MCF 10A (cell line): ENCODE measurements around the gene KIF23. TPM values are rescaled to one million over a fixed set of nuclear protein-coding genes. Genes with fewer than 3 reads are reported as not detected.
"Not testable (repeated sequence)": the region's sequence is repeated elsewhere in the genome, so short reads cannot be mapped to it uniquely, and the experiment has no call there.

Experiments used
- BruUV-seq: library from RNA; stranded (reverse); fragments of 400-500 nt; replicated peaks from 2 replicates; lab custom pipeline; 2021; lab: Mats Ljungman, UMichigan
- CTCF ChIA-PET: fragments of 300-600 bp; sonication (Branson Sonifier 250); formaldehyde crosslinking; extraction: SDS; loops from one replicate; lab custom pipeline; 2021; ENCODE audit warnings: antibody characterized with exemption, inconsistent platforms; lab: Yijun Ruan, JAX
- POLR2A ChIA-PET: fragments of 300-600, 350-650 bp; sonication (Branson Sonifier 250); formaldehyde crosslinking; extraction: SDS; loops from one replicate; lab custom pipeline; 2020; ENCODE audit warnings: antibody characterized with exemption, inconsistent platforms; lab: Yijun Ruan, JAX
- DNase-seq: peaks from one replicate; pipeline ENCODE4 v3.0.0-alpha.2; 2018; ENCODE audit not compliant: unreplicated experiment
- H3K27ac Mint-ChIP-seq: one replicate; pipeline ENCODE4 v1.8.0; 2022; ENCODE audit warnings: mild to moderate bottlenecking, low read depth, mixed read lengths; ENCODE audit not compliant: unreplicated experiment
- H3K27me3 Mint-ChIP-seq: one replicate; pipeline ENCODE4 v1.8.0; 2022; ENCODE audit warnings: mixed read lengths; ENCODE audit not compliant: insufficient read depth, unreplicated experiment
- H3K36me3 Mint-ChIP-seq: one replicate; pipeline ENCODE4 v1.8.0; 2022; ENCODE audit warnings: mild to moderate bottlenecking, moderate library complexity, mixed read lengths; ENCODE audit not compliant: insufficient read depth, unreplicated experiment
- H3K4me1 Mint-ChIP-seq: one replicate; pipeline ENCODE4 v1.8.0; 2022; ENCODE audit warnings: mixed read lengths; ENCODE audit not compliant: insufficient read depth, unreplicated experiment
- H3K4me3 Mint-ChIP-seq: one replicate; pipeline ENCODE4 v1.8.0; 2022; ENCODE audit warnings: mild to moderate bottlenecking, moderate library complexity, mixed read lengths; ENCODE audit not compliant: unreplicated experiment
- H3K9me3 Mint-ChIP-seq: one replicate; pipeline ENCODE4 v1.8.0; 2022; ENCODE audit warnings: mixed read lengths; ENCODE audit not compliant: unreplicated experiment
- intact Hi-C: fragments of 100-400 bp; cut with micrococcal nuclease; formaldehyde crosslinking; loops from 2 replicates; pipeline ENCODE4 v1.14.1; 2022
- total RNA-seq: library from RNA; stranded (reverse); gene quantifications from 2 replicates; pipeline ENCODE4 v1.2.3, GENCODE V29; 2022
- TF ChIP-seq, protein P1 (sequence below): fragments of 200-600 bp; IDR thresholded peaks from one replicate; pipeline ENCODE4 v1.8.0; 2022; ENCODE audit warnings: antibody characterized with exemption, mild to moderate bottlenecking; ENCODE audit not compliant: unreplicated experiment

KIF23 gene
- total RNA-seq, 1 experiment from 2014 or later = 50.2 TPM

DNA sequence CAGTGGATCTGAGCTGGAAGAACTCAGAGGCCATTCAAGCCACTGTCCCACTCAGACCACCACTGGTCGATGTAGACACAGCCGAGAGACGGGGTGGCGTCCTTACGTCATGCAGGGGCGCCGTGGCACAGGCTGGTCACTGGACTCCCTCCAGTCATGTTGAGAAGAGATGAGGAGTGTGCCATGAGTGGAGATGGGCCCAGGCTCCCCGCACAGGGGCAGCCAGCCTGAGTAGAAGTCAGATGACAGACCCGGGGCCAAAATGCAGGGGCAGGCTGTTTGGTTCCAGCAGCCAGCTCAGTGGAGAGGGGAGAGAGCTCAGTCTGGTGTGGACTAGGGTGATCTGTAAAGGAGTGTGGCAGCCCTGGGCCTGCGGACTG is 33.4 kb upstream of the KIF23 start:
- ChIA-PET POLR2A (no interaction called here), CTCF (interaction anchor here (1.3 kb wide), 1 partner anchor 14 kb away, joined by 4 read pairs; no protein-coding TSS in a partner anchor)
- Mint-ChIP-seq H3K9me3 (no peaks in the 10 kb centered on the region), H3K27ac (no peak overlapping the region), H3K4me1 (no peaks in the 10 kb centered on the region), H3K4me3 (no peak overlapping the region), H3K27me3 (no peaks in the 10 kb centered on the region), H3K36me3 (no peaks in the 10 kb centered on the region)
- no peak for DNase-seq
- intact Hi-C loops = no loop called here
- BruUV-seq = no TSS peak
- TF ChIP-seq, protein P1, sequence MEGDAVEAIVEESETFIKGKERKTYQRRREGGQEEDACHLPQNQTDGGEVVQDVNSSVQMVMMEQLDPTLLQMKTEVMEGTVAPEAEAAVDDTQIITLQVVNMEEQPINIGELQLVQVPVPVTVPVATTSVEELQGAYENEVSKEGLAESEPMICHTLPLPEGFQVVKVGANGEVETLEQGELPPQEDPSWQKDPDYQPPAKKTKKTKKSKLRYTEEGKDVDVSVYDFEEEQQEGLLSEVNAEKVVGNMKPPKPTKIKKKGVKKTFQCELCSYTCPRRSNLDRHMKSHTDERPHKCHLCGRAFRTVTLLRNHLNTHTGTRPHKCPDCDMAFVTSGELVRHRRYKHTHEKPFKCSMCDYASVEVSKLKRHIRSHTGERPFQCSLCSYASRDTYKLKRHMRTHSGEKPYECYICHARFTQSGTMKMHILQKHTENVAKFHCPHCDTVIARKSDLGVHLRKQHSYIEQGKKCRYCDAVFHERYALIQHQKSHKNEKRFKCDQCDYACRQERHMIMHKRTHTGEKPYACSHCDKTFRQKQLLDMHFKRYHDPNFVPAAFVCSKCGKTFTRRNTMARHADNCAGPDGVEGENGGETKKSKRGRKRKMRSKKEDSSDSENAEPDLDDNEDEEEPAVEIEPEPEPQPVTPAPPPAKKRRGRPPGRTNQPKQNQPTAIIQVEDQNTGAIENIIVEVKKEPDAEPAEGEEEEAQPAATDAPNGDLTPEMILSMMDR = no peak

GRCh38 chr15:69382176-69382575 is 32.0 kb upstream of the KIF23 start:
- POLR2A ChIA-PET = interaction anchor here (0.6 to 0.8 kb wide), 2 partner anchors 130 to 222 kb away, joined by 3 read pairs; partner anchors contain the start of gene GLCE
- BruUV-seq = not testable (repeated sequence)

GRCh38 chr15:69384066-69384465 is 30.1 kb upstream of the KIF23 start:
- H3K27ac Mint-ChIP-seq, CTCF ChIA-PET, intact Hi-C loops, BruUV-seq, H3K27me3 Mint-ChIP-seq, H3K36me3 Mint-ChIP-seq, H3K9me3 Mint-ChIP-seq, DNase-seq, H3K4me3 Mint-ChIP-seq, POLR2A ChIA-PET: not testable (repeated sequence)
- H3K4me1 Mint-ChIP-seq = peaks cover 13% of the 10 kb centered on the region

More at GRCh38 chr15:69382176-69382575, 32.0 kb upstream of the KIF23 start:
- H3K36me3 Mint-ChIP-seq, H3K9me3 Mint-ChIP-seq, H3K27me3 Mint-ChIP-seq, DNase-seq, H3K27ac Mint-ChIP-seq, intact Hi-C loops, H3K4me1 Mint-ChIP-seq, H3K4me3 Mint-ChIP-seq: not testable (repeated sequence)
- CTCF ChIA-PET = interaction anchor here (0.6 kb wide), 1 partner anchor 310 kb away, joined by 3 read pairs; no protein-coding TSS in a partner anchor

GRCh38 chr15:69384626-69385598 is 29.2 kb upstream of the KIF23 start:
- no peaks in the 10 kb centered on the region for H3K9me3 Mint-ChIP-seq
- H3K27ac Mint-ChIP-seq = no peak overlapping the region
- H3K27me3 Mint-ChIP-seq = no peaks in the 10 kb centered on the region
- DNase-seq = no peak
- ChIA-PET POLR2A (no interaction called here), CTCF (interaction anchor here (0.9 kb wide), 1 partner anchor 9 kb away, joined by 3 read pairs; no protein-coding TSS in a partner anchor)
- TF ChIP-seq, protein P1 = no peak
- no peaks in the 10 kb centered on the region for H3K36me3 Mint-ChIP-seq
- peaks cover 16% of the 10 kb centered on the region for H3K4me1 Mint-ChIP-seq
- H3K4me3 Mint-ChIP-seq = no peak overlapping the region
- intact Hi-C loops = no loop called here
- BruUV-seq = no TSS peak

- BruUV-seq = no TSS peak
- DNase-seq = no peak
- Mint-ChIP-seq H3K27ac (no peak overlapping the region), H3K27me3 (no peaks in the 10 kb centered on the region), H3K9me3 (no peaks in the 10 kb centered on the region), H3K4me1 (peaks cover 16% of the 10 kb centered on the region), H3K4me3 (no peak overlapping the region), H3K36me3 (no peaks in the 10 kb centered on the region)
- TF ChIP-seq, protein P1 = no peak
- intact Hi-C loops = no loop called here
- CTCF ChIA-PET = interaction anchor here (0.9 kb wide), 1 partner anchor 8 kb away, joined by 3 read pairs; no protein-coding TSS in a partner anchor
- POLR2A ChIA-PET = no interaction called here
Measured at GRCh38 chr15:69385831-69386230, 28.3 kb upstream of the KIF23 start.
